ENCODE data around the gene DAB1. TPM values are rescaled to one million over a fixed set of nuclear protein-coding genes. Genes with fewer than 3 reads are reported as not detected.

DAB1 gene
- total RNA-seq, 4 donors from 2014 or later, result under 0.01 to 5.9 (median 0.61) TPM

DNA sequence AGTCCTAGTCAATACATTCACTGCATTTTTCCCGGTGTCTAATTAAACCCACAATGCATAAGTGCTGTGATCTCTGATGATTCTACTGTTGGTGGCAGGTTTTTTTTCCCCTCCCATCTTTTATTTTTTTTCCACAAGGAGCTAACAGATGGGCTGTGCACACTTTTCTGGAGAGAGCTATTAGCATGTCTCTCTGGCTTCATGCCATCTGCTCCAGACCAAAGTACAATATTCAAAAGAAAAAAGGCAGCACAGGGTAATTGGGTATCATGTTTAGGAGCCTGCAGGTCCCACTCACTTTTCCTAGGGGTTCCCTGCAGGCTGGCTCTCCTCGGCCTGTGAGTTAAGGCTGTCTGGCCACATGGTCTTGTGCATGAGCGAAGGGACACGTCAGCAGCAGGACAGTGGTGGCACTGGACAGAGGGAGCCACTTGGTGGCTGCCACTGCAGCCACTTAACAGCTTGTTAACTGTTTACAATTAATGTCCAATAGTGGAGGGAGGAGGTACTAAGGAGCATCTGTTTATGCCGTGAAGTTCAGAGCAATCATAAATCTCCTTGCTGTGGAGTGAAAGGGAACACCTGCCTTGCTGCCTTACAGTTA is 404.5 kb downstream of the DAB1 start:
- no peak overlapping the region for H3K4me3 ChIP-seq
- H3K4me1 ChIP-seq, result no peaks in the 10 kb centered on the region
- intact Hi-C loops (cut with DNase I; ENCODE audit: low total_unique reads), result no loop called here
- H3K9me3 ChIP-seq, result no peaks in the 10 kb centered on the region
- no peaks in the 10 kb centered on the region for H3K36me3 ChIP-seq
- TF ChIP-seq, protein P1, sequence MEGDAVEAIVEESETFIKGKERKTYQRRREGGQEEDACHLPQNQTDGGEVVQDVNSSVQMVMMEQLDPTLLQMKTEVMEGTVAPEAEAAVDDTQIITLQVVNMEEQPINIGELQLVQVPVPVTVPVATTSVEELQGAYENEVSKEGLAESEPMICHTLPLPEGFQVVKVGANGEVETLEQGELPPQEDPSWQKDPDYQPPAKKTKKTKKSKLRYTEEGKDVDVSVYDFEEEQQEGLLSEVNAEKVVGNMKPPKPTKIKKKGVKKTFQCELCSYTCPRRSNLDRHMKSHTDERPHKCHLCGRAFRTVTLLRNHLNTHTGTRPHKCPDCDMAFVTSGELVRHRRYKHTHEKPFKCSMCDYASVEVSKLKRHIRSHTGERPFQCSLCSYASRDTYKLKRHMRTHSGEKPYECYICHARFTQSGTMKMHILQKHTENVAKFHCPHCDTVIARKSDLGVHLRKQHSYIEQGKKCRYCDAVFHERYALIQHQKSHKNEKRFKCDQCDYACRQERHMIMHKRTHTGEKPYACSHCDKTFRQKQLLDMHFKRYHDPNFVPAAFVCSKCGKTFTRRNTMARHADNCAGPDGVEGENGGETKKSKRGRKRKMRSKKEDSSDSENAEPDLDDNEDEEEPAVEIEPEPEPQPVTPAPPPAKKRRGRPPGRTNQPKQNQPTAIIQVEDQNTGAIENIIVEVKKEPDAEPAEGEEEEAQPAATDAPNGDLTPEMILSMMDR (IDR thresholded peaks at IDR 0.05), result no peak
- no peak for TF ChIP-seq POLR2A (IDR thresholded peaks at IDR 0.05)
- no peak for DNase-seq
- no peaks in the 10 kb centered on the region for H3K27me3 ChIP-seq
- H3K27ac ChIP-seq, result no peak overlapping the region

DNA sequence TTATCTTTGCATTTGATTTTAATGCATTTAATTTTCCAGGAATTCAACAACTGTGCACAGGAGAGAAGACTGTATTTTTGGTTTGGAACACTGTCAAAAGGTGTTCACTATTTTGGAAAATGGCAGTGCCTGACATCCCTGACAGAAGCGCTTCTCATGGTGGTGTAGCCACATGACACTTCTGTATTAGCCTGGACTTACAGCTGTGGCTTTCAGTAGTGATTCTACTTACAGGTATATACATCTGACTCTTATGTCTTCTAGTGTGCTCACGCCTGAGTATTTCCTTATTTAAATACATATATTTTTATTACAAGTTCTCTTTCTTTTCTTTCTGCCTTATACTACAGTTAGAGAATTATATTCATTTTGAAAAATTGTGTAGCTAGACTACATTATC is 405.7 kb downstream of the DAB1 start:
- intact Hi-C loops (cut with DNase I; ENCODE audit: low total_unique reads), result no loop called here

DNA sequence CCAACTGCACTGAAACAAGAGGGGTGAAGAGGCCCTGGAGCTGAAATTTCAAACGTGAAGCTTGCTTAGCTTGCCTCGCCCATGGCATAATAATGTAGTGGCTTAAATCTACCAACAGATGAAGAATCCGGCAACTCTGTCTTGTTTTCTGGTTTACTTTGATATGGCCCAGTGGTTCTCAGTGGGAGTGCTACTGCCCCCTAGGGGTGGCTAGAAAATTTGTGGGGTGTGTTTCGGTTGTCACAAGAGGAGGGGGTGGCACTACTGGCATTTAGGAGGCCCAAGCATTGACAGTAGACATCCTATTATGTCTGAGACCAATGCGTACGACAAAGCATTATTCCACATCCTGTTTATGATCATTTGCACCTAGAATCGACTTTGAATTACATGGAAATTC is 406.1 kb downstream of the DAB1 start:
- Histone ChIP-seq H3K4me3 (no peak overlapping the region), H3K27me3 (no peaks in the 10 kb centered on the region), H3K27ac (no peak overlapping the region), H3K4me1 (no peaks in the 10 kb centered on the region), H3K36me3 (no peaks in the 10 kb centered on the region), H3K9me3 (no peaks in the 10 kb centered on the region)
- DNase-seq, result no peak
- intact Hi-C loops (cut with DNase I; ENCODE audit: low total_unique reads), result no loop called here
- TF ChIP-seq POLR2A (IDR thresholded peaks at IDR 0.05), result no peak
- TF ChIP-seq, protein P1 (IDR thresholded peaks at IDR 0.05), result no peak

More for the DNA sequence above, 405.7 kb downstream of the DAB1 start:
- TF ChIP-seq, protein P1 (IDR thresholded peaks at IDR 0.05), result no peak
- TF ChIP-seq POLR2A (IDR thresholded peaks at IDR 0.05), result no peak
- Histone ChIP-seq H3K9me3 (no peaks in the 10 kb centered on the region), H3K4me1 (no peaks in the 10 kb centered on the region), H3K4me3 (no peak overlapping the region), H3K27ac (no peak overlapping the region), H3K27me3 (no peaks in the 10 kb centered on the region), H3K36me3 (no peaks in the 10 kb centered on the region)
- no peak for DNase-seq

DNA sequence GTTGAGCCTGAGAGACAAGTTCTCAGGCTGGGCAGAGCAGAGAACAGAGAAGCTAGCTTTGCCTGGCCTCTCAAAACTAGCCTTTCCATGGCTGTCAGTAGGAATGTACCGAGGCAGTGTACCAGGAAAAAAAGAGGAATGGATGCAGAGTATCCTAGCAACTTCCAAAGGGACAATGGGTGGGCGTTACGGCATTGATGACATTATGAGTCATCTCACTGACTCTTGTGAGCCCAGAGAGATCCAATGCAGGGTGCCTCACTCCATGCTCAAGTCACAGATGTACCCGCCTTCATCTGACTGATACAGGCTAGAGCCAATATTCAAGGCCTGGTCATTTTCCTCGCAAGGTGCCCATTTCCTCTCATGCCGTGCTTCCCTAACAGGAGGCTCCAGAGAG is 406.7 kb downstream of the DAB1 start:
- H3K9me3 ChIP-seq, result no peaks in the 10 kb centered on the region
- H3K4me1 ChIP-seq, result no peaks in the 10 kb centered on the region
- H3K27ac ChIP-seq, result no peak overlapping the region
- DNase-seq, result no peak
- no peak overlapping the region for H3K4me3 ChIP-seq
- TF ChIP-seq, protein P1 (IDR thresholded peaks at IDR 0.05), result no peak
- no peak for TF ChIP-seq POLR2A (IDR thresholded peaks at IDR 0.05)
- H3K36me3 ChIP-seq, result no peaks in the 10 kb centered on the region
- no peaks in the 10 kb centered on the region for H3K27me3 ChIP-seq
- intact Hi-C loops (cut with DNase I; ENCODE audit: low total_unique reads), result no loop called here

DNA sequence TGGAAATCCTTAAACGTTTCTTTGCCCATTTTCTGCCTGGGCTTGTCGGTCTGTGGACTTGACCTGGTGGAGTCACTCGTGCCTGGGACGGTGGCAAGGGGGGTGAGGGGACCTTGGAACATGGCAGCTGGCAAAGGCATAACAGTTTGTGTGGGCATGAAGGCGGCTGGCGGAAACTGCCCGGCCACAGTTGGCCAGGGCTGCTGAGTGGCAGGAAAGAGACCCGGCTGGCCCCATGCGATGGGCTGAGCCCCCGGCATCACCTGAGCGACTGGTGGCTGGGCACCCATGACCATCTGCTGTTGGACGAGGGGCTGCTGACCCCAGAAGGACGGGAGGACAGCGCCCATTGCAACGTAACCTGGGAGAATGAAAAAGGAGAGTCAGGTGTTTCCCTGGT is 408.8 kb downstream of the DAB1 start:
- DNase-seq, result no peak
- TF ChIP-seq POLR2A (IDR thresholded peaks at IDR 0.05), result no peak
- TF ChIP-seq, protein P1 (IDR thresholded peaks at IDR 0.05), result no peak
- intact Hi-C loops (cut with DNase I; ENCODE audit: low total_unique reads), result no loop called here
- H3K9me3 ChIP-seq, result no peaks in the 10 kb centered on the region
- no peaks in the 10 kb centered on the region for H3K36me3 ChIP-seq
- H3K27me3 ChIP-seq, result no peaks in the 10 kb centered on the region
- H3K27ac ChIP-seq, result no peak overlapping the region
- H3K4me3 ChIP-seq, result no peak overlapping the region
- no peaks in the 10 kb centered on the region for H3K4me1 ChIP-seq
